GM19467 (cell line): ENCODE results near the gene TMEM128.
"Not testable (repeated sequence)": the region's sequence is repeated elsewhere in the genome, so short reads cannot be mapped to it uniquely, and the experiment has no call there.

Experiments used
- ATAC-seq: cut with Tn5 transposase; IDR thresholded peaks from one replicate; pipeline ENCODE4 v1.9.1; 2021; ENCODE audit warnings: mild to moderate bottlenecking, moderate library complexity; ENCODE audit not compliant: unreplicated experiment

The TMEM128 gene

DNA sequence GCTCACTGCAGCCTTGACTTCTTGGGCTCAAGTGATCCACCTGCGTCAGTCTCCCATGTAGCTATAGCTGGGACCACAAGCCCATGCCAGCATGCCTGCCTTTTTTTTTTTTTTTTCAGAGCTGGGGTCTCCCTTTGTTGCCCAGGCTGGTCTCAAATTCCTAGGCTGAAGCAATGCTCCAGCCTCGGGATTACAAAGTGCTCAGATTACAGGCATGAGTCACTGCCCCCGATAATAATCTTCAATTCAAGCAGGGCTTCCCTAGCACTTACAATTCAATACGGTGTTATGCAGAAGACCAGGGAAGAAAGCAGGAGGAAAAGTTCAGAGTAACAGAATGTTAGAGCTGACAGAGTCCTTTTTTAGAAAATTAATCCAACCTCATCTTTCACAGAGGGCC lies 47.4 kb downstream of the TMEM128 start:
- no peak for ATAC-seq

DNA sequence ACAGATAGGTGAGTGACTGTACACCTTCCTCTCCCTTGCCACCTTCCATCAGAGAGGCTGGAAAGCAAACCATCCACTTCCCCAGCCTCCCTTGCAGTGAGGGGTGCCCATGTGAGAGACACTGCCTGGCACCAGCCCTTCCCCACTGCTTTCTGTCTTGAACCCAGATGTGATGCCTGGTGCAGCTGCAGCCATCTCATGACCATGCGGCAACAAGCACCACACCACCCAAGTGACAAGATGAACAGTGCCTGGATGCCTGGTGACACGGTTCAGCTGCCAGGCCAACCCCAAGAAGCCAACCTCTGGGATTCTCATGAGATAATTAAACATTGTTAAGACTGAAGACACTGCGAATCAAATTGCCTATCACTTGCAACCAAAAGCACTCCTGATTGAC lies 52.7 kb downstream of the TMEM128 start:
- no peak for ATAC-seq

DNA sequence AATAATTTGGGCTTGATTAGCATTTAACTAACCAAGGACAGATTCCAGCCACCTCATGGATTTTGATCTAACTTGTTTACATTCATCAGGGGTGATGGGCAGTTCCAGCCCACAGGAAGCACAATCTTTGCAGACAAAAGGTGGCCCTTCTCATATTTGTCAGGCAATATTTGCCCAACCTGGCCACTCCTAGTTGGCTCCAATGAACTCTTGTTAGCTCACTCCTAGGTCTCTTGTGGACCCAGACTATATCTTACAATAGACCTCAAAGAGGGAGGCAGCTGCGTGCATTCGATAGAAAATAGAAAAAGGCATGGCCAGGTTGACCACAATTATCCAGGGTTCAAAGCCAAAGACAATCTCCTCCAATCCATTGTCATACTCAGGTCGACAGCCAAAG lies 59.5 kb downstream of the TMEM128 start:
- not testable (repeated sequence) for ATAC-seq
